Activated CD4-positive, alpha-beta T cell treated with anti-CD3 and anti-CD28 coated beads, Interleukin-2, amount 50 U/mL, for 24 hours (primary cell): ENCODE results near the gene JUP.

Experiments used
- DNase-seq, 2 donors: peaks; one replicate each; pipeline ENCODE4 v3.0.0-alpha.2; 2020; ENCODE audit warnings: low read depth in 1 of 2, low spot score in 1 of 2

Gene JUP

GRCh38 chr17:41810659-41811548 is 24.4 kb upstream of the JUP start:
- DNase-seq = no peak

GRCh38 chr17:41806685-41807445 is 20.4 kb upstream of the JUP start:
- no peak for DNase-seq

- no peak for DNase-seq
Observed at GRCh38 chr17:41803049-41804020, 16.8 kb upstream of the JUP start.

GRCh38 chr17:41801374-41802271 is 15.1 kb upstream of the JUP start:
- DNase-seq = peak; percentile 61 to 63

GRCh38 chr17:41800601-41801373 is 14.3 kb upstream of the JUP start:
- DNase-seq = no peak

- DNase-seq = no peak
Observed at GRCh38 chr17:41799366-41799765, 12.9 kb upstream of the JUP start.

- DNase-seq = no peak
Observed at GRCh38 chr17:41797377-41797776, 10.9 kb upstream of the JUP start.

- no peak for DNase-seq
Observed at GRCh38 chr17:41796121-41796895, 9.8 kb upstream of the JUP start.

GRCh38 chr17:41794540-41794975 is 8.0 kb upstream of the JUP start:
- DNase-seq = no peak

- DNase-seq = no peak
Observed at GRCh38 chr17:41793784-41794539, 7.5 kb upstream of the JUP start.

GRCh38 chr17:41792845-41793783 is 6.6 kb upstream of the JUP start:
- no peak for DNase-seq

GRCh38 chr17:41787021-41787418 is 509 bp upstream of the JUP start:
- no peak for DNase-seq

- DNase-seq = no peak
Observed at GRCh38 chr17:41785859-41786226, 668 bp downstream of the JUP start.

- no peak for DNase-seq
Observed at GRCh38 chr17:41785091-41785858, 1.2 kb downstream of the JUP start.

- DNase-seq = no peak
Observed at GRCh38 chr17:41784207-41784744, 2.2 kb downstream of the JUP start.

GRCh38 chr17:41782142-41782541 is 4.4 kb downstream of the JUP start:
- DNase-seq = no peak
